GM12878 (cell line): ENCODE data around the gene ANO5. TPM values are rescaled to one million over a fixed set of nuclear protein-coding genes. Genes with fewer than 3 reads are reported as not detected.

Source experiments
- ATAC-seq: fragments of 200-7000 bp; cut with Tn5 transposase; 3 replicates; pipeline ENCODE4 v1.9.1; 2020; ENCODE audit warnings: mild to moderate bottlenecking, moderate library complexity
- BruUV-seq: library from RNA; stranded (reverse); fragments of 400-500 nt; replicated peaks from 2 replicates; lab custom pipeline; 2021; lab: Mats Ljungman, UMichigan
- CTCF ChIA-PET: fragments of 300-600 bp; sonication (Branson Sonifier 250); formaldehyde crosslinking; extraction: SDS; loops from one replicate; lab custom pipeline; 2021; ENCODE audit warnings: inconsistent platforms; lab: Yijun Ruan, JAX
- POLR2A ChIA-PET: fragments of 350-600 bp; formaldehyde crosslinking; extraction: SDS; loops from one replicate; lab custom pipeline; 2021; ENCODE audit warnings: inconsistent platforms; lab: Charles Lee
- RAD21 ChIA-PET: fragments of 300-600 bp; sonication (Branson Sonifier 250); formaldehyde crosslinking; loops from one replicate; lab custom pipeline; 2023; ENCODE audit warnings: antibody characterized with exemption; ENCODE audit not compliant: unreplicated experiment; lab: Charles Lee
- SMC1A ChIA-PET: fragments of 300-600 bp; sonication (Branson Sonifier 250); formaldehyde crosslinking; loops from one replicate; lab custom pipeline; 2023; ENCODE audit not compliant: unreplicated experiment, uncharacterized antibody; lab: Charles Lee
- DNase-seq: peaks from one replicate; pipeline ENCODE4 v3.0.0-alpha.2; 2011; ENCODE audit warnings: low read depth, low spot score
- FAIRE-seq: peaks from 3 replicates; lab custom pipeline; 2011; peaks lifted over from hg19 to GRCh38; lab: Jason Lieb, UNC
- H2AFZ ChIP-seq: 2 replicates; pipeline ENCODE4 v1.6.0; 2011; ENCODE audit warnings: low read depth, low read length, control low read depth; ENCODE audit not compliant: control insufficient read depth
- H3K27ac ChIP-seq: 2 replicates; pipeline ENCODE4 v1.5.1; 2011; ENCODE audit warnings: control low read depth; ENCODE audit not compliant: control insufficient read depth, insufficient read depth
- H3K27me3 ChIP-seq, 2 experiments: replicated peaks in 1 of 2; 2 replicates each; pipeline versions ENCODE4 v1.6.0 to v1.6.1; 2011; ENCODE audit warnings: low read length in 1 of 2; ENCODE audit not compliant: control insufficient read depth in 2 of 2, insufficient read depth in 2 of 2
- H3K36me3 ChIP-seq, 2 experiments: 2 replicates each; pipeline ENCODE4 v1.5.1; 2011; ENCODE audit warnings: low read length in 1 of 2; ENCODE audit not compliant: control insufficient read depth in 2 of 2, insufficient read depth in 2 of 2
- H3K4me1 ChIP-seq: 2 replicates; pipeline ENCODE4 v1.6.1; 2011; ENCODE audit warnings: mild to moderate bottlenecking, low read length, moderate library complexity, mixed read lengths; ENCODE audit not compliant: control insufficient read depth, insufficient read depth
- H3K4me2 ChIP-seq: 2 replicates; pipeline ENCODE4 v1.6.0; 2011; ENCODE audit warnings: control low read depth; ENCODE audit not compliant: control insufficient read depth, insufficient read depth
- H3K4me3 ChIP-seq: fragments of 200-600 bp; sonication (generic); 2 replicates; pipeline ENCODE4 v1.5.1; 2016
- H3K79me2 ChIP-seq: 2 replicates; pipeline ENCODE4 v1.6.0; 2011; ENCODE audit warnings: low read length; ENCODE audit not compliant: control insufficient read depth, insufficient read depth
- H3K9ac ChIP-seq: 2 replicates; pipeline ENCODE4 v1.8.0; 2011; ENCODE audit warnings: low read length, control low read depth, mixed read lengths; ENCODE audit not compliant: control insufficient read depth, insufficient read depth
- H3K9me3 ChIP-seq: replicated peaks from 3 replicates; pipeline ENCODE4 v1.5.1; 2011; ENCODE audit warnings: mild to moderate bottlenecking, low read length; ENCODE audit not compliant: control insufficient read depth, insufficient read depth
- H4K20me1 ChIP-seq: 2 replicates; pipeline ENCODE4 v1.6.0; 2011; ENCODE audit not compliant: control insufficient read depth, insufficient read depth
- ATF2 ChIP-seq: IDR thresholded peaks from 2 replicates; pipeline ENCODE4 v1.6.1; 2012; ENCODE audit warnings: low read length, inconsistent platforms
- BACH1 ChIP-seq: fragments of 450-650 bp; IDR thresholded peaks from 2 replicates; pipeline ENCODE4 v1.6.1; 2017; ENCODE audit warnings: mild to moderate bottlenecking, borderline replicate concordance
- CUX1 ChIP-seq: IDR thresholded peaks from 2 replicates; pipeline ENCODE4 v1.6.1; 2012; ENCODE audit warnings: improper control_type of control experiment, low read depth, low read length; ENCODE audit not compliant: insufficient replicate concordance
- GABPA ChIP-seq: IDR thresholded peaks from 2 replicates; pipeline ENCODE4 v1.6.1; 2014; ENCODE audit warnings: antibody characterized with exemption, low read depth, mild to moderate bottlenecking, inconsistent platforms
- IKZF2 ChIP-seq, 2 experiments: fragments of 450-650 bp; IDR thresholded peaks; 2 replicates each; pipeline ENCODE4 v1.6.1; 2017; ENCODE audit warnings: mild to moderate bottlenecking in 2 of 2, moderate library complexity in 2 of 2
- IRF3 ChIP-seq: fragments of 450-650 bp; IDR thresholded peaks from 2 replicates; pipeline ENCODE4 v1.6.1; 2014; ENCODE audit warnings: mild to moderate bottlenecking
- MLLT1 ChIP-seq: fragments of 450-650 bp; IDR thresholded peaks from 2 replicates; pipeline ENCODE4 v1.6.1; 2016; ENCODE audit warnings: mild to moderate bottlenecking
- NR2C2 ChIP-seq: IDR thresholded peaks from 2 replicates; pipeline ENCODE4 v1.6.1; 2011; ENCODE audit warnings: borderline replicate concordance, low read depth; ENCODE audit not compliant: control insufficient read depth, insufficient read length
- PML ChIP-seq: IDR thresholded peaks from 2 replicates; pipeline ENCODE4 v1.6.1; 2012; ENCODE audit warnings: low read length, inconsistent platforms
- POLR2AphosphoS2 ChIP-seq: IDR thresholded peaks from 2 replicates; pipeline ENCODE4 v1.6.1; 2011; ENCODE audit warnings: low read depth, mild to moderate bottlenecking, low read length, improper control_type of control experiment, moderate library complexity
- RCOR1 ChIP-seq: conservative IDR thresholded peaks from 2 replicates; pipeline ENCODE4 v1.6.1; 2012; ENCODE audit warnings: low read depth, low read length, improper control_type of control experiment
- SMC3 ChIP-seq: IDR thresholded peaks from 2 replicates; pipeline ENCODE4 v1.6.1; 2011; ENCODE audit warnings: low read length, improper control_type of control experiment, borderline replicate concordance
- WRNIP1 ChIP-seq: IDR thresholded peaks from 2 replicates; pipeline ENCODE4 v1.6.1; 2011; ENCODE audit warnings: low read depth, low read length, improper control_type of control experiment, borderline replicate concordance
- ZSCAN29 ChIP-seq: fragments of 450-650 bp; IDR thresholded peaks from 2 replicates; pipeline ENCODE4 v1.6.1; 2017; ENCODE audit warnings: mild to moderate bottlenecking, moderate library complexity
- WGBS: methylation state at CpG from one replicate; pipeline ENCODE4 v1.1.6; 2016; ENCODE audit warnings: low lambda C conversion rate; ENCODE audit not compliant: insufficient replicate concordance, insufficient coverage; ENCODE audit errors: missing lambda C conversion rate; 5-methylcytosine and 5-hydroxymethylcytosine counted together
- in situ Hi-C: fragments of 300-500 bp; cut with MboI; formaldehyde crosslinking; loops from 9 replicates; pipeline ENCODE4 v1.14.3; 2018; ENCODE audit warnings: mixed read lengths
- intact Hi-C: fragments of 100-400 bp; cut with micrococcal nuclease; formaldehyde crosslinking; loops from one replicate; pipeline ENCODE4 v1.14.2; 2022; ENCODE audit not compliant: unreplicated experiment
- polyA plus RNA-seq, 11 experiments: library from polyadenylated mRNA; depleted of rRNA in 4 of 11; unstranded in 6 of 11; stranded (reverse) in 5 of 11; fragments of >200 nt; fragmentation: Nextera tagmentation in 4 of 11; fragmentation: Illumina TruSeq in 1 of 11; extraction: Ambion mirVana in 4 of 11; extraction: Trizol in 1 of 11; gene quantifications; 1 replicate in 1 of 11; 2 replicates in 10 of 11; pipeline versions ENCODE4 v1.2.1 to v1.2.3, GENCODE V29; 2011 to 2016; ENCODE audit warnings: inconsistent platforms in 2 of 11, missing spikeins in 2 of 11, low read depth in 1 of 11
- total RNA-seq, 4 experiments: library from RNA; depleted of rRNA in 3 of 4; stranded (reverse); fragments of >200 nt in 3 of 4; fragmentation: Illumina TruSeq in 1 of 4; extraction: Trizol in 1 of 4; gene quantifications; 2 replicates each; pipeline versions ENCODE4 v1.2.1 to v1.2.3, GENCODE V29; 2013 to 2021

ANO5 gene
- total and polyA plus RNA-seq, 10 of the 15 experiments (the other 5 are each of a cell fraction or from before 2014, with no cell fraction given), result 1.6 to 10.2 (median 4.1) TPM

GRCh38 chr11:22246992-22247391 is 54.1 kb downstream of the ANO5 start (continued):
- no peak for TF ChIP-seq NR2C2
- no peak for TF ChIP-seq RCOR1
- TF ChIP-seq ZSCAN29, result no peak
- no peak for TF ChIP-seq IKZF2 (IDR thresholded peaks at IDR 0.05)
- no peak for TF ChIP-seq BACH1
- no peak for TF ChIP-seq IRF3

- ATAC-seq, result no peak
- Histone ChIP-seq H4K20me1 (no peaks in the 10 kb centered on the region), H3K4me1 (no peaks in the 10 kb centered on the region), H2AFZ (no peak overlapping the region), H3K36me3 (no peaks in the 10 kb centered on the region), H3K4me3 (no peak overlapping the region), H3K4me2 (no peak overlapping the region), H3K79me2 (no peaks in the 10 kb centered on the region), H3K9me3 (no peaks in the 10 kb centered on the region), H3K9ac (no peak overlapping the region), H3K27ac (no peak overlapping the region), H3K27me3 (no peaks in the 10 kb centered on the region)
- in situ Hi-C loops, result no loop called here
- CTCF ChIA-PET, result interaction anchor here (0.6 to 9.2 kb wide), 4 partner anchors 55 to 437 kb away, joined by 3 to 111 read pairs (median 4); no protein-coding TSS in a partner anchor
- FAIRE-seq, result no peak
- BruUV-seq, result no TSS peak
- DNase-seq, result no peak
- RAD21 ChIA-PET, result interaction anchor here (0.6 kb wide), 1 partner anchor 14 kb away, joined by 3 read pairs; no protein-coding TSS in a partner anchor
- intact Hi-C loops, result no loop called here
- SMC1A ChIA-PET, result interaction anchor here (0.8 to 1.4 kb wide), 5 partner anchors 10 to 80 kb away, joined by 3 to 5 read pairs (median 3); no protein-coding TSS in a partner anchor
- POLR2A ChIA-PET, result no interaction called here
- 5% methylated on average over 1 of the region's 1 CpG for WGBS
- TF ChIP-seq ATF2 (no peak), PML (no peak), CUX1 (no peak), NR2C2 (no peak), SMC3 (no peak), POLR2AphosphoS2 (no peak), MLLT1 (no peak), GABPA (no peak), WRNIP1 (no peak)
Observed at GRCh38 chr11:22249871-22250270, 57.0 kb downstream of the ANO5 start.
